HepG2 (cell line): Measurements from ENCODE around the gene SLC2A5.

Source experiments
- BRCA1 ChIP-seq: sonication (generic); formaldehyde crosslinking; IDR thresholded peaks from 2 replicates; pipeline ENCODE4 v1.4.0; 2020; ENCODE audit warnings: missing genetic modification reagents
- CBX5 ChIP-seq: sonication (generic); formaldehyde crosslinking; IDR thresholded peaks from 2 replicates; pipeline ENCODE4 v1.4.0; 2020; ENCODE audit warnings: missing genetic modification reagents, borderline replicate concordance
- CHCHD3 ChIP-seq: sonication (generic); formaldehyde crosslinking; IDR thresholded peaks from 2 replicates; pipeline ENCODE4 v1.8.0; 2022; ENCODE audit warnings: mild to moderate bottlenecking, missing genetic modification reagents, moderate library complexity
- CTCF ChIP-seq: sonication (generic); formaldehyde crosslinking; IDR thresholded peaks from 2 replicates; pipeline ENCODE4 v1.5.0; 2020; ENCODE audit warnings: mild to moderate bottlenecking, missing genetic modification reagents, moderate library complexity
- HCFC1 ChIP-seq: fragments of 150-350 bp; IDR thresholded peaks from 2 replicates; pipeline ENCODE4 v1.6.1; 2014; ENCODE audit warnings: low read depth, low read length
- MAFK ChIP-seq, 2 experiments: IDR thresholded peaks in 1 of 2; conservative IDR thresholded peaks in 1 of 2; 2 replicates each; pipeline ENCODE4 v1.6.1; 2011; ENCODE audit warnings: improper control_type of control experiment in 2 of 2, low read length in 2 of 2
- MAX ChIP-seq: IDR thresholded peaks from 2 replicates; pipeline ENCODE4 v1.6.1; 2012; ENCODE audit warnings: inconsistent platforms
- RAD21 ChIP-seq: fragments of 450-650 bp; formaldehyde crosslinking; IDR thresholded peaks from 2 replicates; pipeline ENCODE4 v1.5.0; 2020; ENCODE audit warnings: mild to moderate bottlenecking
- SP1 ChIP-seq, 2 experiments: fragments of 450-650 bp in 1 of 2; sonication (generic) in 1 of 2; formaldehyde crosslinking in 1 of 2; IDR thresholded peaks; 2 replicates each; pipeline versions ENCODE4 v1.4.0 to v1.6.1; 2016 to 2020; ENCODE audit warnings: missing genetic modification reagents in 1 of 2
- SRF ChIP-seq: IDR thresholded peaks from 2 replicates; pipeline ENCODE4 v1.6.1; 2011; ENCODE audit warnings: mild to moderate bottlenecking, low read depth, low read length, moderate library complexity
- ZFP36 ChIP-seq: fragments of 150-350 bp; IDR thresholded peaks from 2 replicates; pipeline ENCODE4 v1.6.1; 2018; ENCODE audit warnings: borderline replicate concordance, low read length, low read depth; ENCODE audit not compliant: partially characterized antibody
- ZNF678 ChIP-seq: sonication (generic); formaldehyde crosslinking; IDR thresholded peaks from 2 replicates; pipeline ENCODE4 v1.4.0; 2020; ENCODE audit warnings: mild to moderate bottlenecking, missing genetic modification reagents
- ZNF703 ChIP-seq: sonication (generic); formaldehyde crosslinking; IDR thresholded peaks from 2 replicates; pipeline ENCODE4 v1.5.1; 2020; ENCODE audit warnings: missing genetic modification reagents, mild to moderate bottlenecking, moderate library complexity, borderline replicate concordance
- TF ChIP-seq, protein P1 (sequence below): sonication (generic); formaldehyde crosslinking; IDR thresholded peaks from 2 replicates; pipeline ENCODE4 v1.5.1; 2020; ENCODE audit warnings: missing genetic modification reagents, mild to moderate bottlenecking, borderline replicate concordance

- no peak for TF ChIP-seq SRF
- TF ChIP-seq MAFK (conservative IDR thresholded peaks at IDR 0.05 in 1 of 2, IDR thresholded peaks at IDR 0.05 in 1 of 2; ENCODE audit: low read length in 2 of 2) = no peak
- TF ChIP-seq ZNF703 (CRISPR knock-in tag) = no peak
- no peak for TF ChIP-seq CHCHD3 (CRISPR knock-in tag)
- TF ChIP-seq SP1 (IDR thresholded peaks at IDR 0.05) = no peak
- no peak for TF ChIP-seq SP1 (CRISPR knock-in tag; IDR thresholded peaks at IDR 0.05)
- TF ChIP-seq RAD21 (CRISPR knock-in tag) = no peak
- no peak for TF ChIP-seq ZNF678 (CRISPR knock-in tag)
- no peak for TF ChIP-seq CTCF (CRISPR knock-in tag)
- TF ChIP-seq BRCA1 (CRISPR knock-in tag) = no peak
- TF ChIP-seq HCFC1 = no peak
- TF ChIP-seq CBX5 (CRISPR knock-in tag) = no peak
- TF ChIP-seq MAX = no peak
- TF ChIP-seq, protein P1, sequence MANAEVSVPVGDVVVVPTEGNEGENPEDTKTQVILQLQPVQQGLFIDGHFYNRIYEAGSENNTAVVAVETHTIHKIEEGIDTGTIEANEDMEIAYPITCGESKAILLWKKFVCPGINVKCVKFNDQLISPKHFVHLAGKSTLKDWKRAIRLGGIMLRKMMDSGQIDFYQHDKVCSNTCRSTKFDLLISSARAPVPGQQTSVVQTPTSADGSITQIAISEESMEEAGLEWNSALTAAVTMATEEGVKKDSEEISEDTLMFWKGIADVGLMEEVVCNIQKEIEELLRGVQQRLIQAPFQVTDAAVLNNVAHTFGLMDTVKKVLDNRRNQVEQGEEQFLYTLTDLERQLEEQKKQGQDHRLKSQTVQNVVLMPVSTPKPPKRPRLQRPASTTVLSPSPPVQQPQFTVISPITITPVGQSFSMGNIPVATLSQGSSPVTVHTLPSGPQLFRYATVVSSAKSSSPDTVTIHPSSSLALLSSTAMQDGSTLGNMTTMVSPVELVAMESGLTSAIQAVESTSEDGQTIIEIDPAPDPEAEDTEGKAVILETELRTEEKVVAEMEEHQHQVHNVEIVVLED = no peak
- no peak for TF ChIP-seq ZFP36
Measured at GRCh38 chr1:9035226-9035625, 34.2 kb downstream of the SLC2A5 start.
